Fibroblast of gingiva (primary cell): ENCODE data around the gene FAM227A.

Experiments used
- DNase-seq: peaks from one replicate; pipeline ENCODE4 v3.0.0-alpha.2; 2011; ENCODE audit warnings: low read depth

Gene FAM227A

DNA sequence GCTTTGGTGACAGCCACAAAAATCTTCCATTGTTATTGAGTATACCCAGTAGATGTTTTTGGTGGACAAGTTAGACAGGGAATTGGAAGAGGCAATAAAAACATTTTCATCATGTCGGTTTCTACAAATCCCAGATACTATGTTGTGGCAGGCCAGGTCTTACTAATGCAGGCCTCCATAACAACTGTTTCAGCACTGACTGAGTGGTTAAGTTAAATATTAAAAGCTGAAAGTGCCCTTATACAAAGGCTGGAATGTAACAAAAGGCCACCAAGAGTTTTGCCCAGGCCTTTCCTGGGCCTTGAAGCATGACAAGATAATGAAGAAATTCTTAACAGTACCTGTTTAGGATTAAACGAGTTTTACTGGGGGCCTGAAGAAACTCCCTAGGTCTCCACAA lies 115.5 kb downstream of the FAM227A start:
- DNase-seq: no peak

DNA sequence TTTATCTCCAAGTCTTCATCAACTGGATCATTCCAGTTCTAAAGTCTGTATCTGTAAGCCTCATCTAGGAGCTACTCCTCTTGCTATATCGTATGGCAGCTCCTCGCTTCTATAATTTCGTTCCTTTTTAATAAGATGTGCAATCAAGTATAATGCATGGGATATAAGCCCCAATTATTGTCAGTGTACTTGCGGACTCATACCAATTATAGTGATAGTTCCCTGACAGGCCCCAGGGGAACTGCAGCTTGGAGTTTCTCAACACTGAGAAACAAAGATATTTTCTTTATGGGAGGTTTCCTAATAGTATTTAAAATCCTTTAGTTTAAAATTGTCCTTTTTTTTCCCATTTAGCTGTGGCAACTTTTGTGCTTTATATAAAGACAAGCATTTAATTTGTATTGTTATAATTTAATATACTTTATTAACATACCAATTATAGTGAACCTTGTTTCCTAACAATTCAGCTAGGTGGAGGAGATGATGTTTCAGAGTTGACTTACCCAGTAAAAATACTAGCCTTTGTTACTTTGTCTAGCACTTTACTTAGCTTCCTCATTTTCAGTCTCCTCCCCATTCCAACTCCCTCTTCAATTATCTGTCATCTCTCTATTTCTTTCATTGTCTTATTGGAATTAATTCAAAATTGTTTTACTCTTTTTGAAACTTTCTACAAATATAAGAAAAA lies 124.8 kb downstream of the FAM227A start:
- DNase-seq: no peak
